DND-41 (cell line): ENCODE data around the gene PSMC1.

Experiments used
- EZH2 ChIP-seq: IDR thresholded peaks from 3 replicates; pipeline ENCODE4 v1.6.1; 2012; ENCODE audit warnings: borderline replicate concordance, low read depth, mild to moderate bottlenecking, moderate library complexity, low read length, inconsistent platforms; ENCODE audit not compliant: severe bottlenecking
- TF ChIP-seq, protein P1 (sequence below): IDR thresholded peaks from 2 replicates; pipeline ENCODE4 v1.5.1; 2012; ENCODE audit warnings: borderline replicate concordance, low read length, moderate library complexity, mild to moderate bottlenecking; ENCODE audit not compliant: poor library complexity, severe bottlenecking; ENCODE audit errors: extremely low read depth

DNA sequence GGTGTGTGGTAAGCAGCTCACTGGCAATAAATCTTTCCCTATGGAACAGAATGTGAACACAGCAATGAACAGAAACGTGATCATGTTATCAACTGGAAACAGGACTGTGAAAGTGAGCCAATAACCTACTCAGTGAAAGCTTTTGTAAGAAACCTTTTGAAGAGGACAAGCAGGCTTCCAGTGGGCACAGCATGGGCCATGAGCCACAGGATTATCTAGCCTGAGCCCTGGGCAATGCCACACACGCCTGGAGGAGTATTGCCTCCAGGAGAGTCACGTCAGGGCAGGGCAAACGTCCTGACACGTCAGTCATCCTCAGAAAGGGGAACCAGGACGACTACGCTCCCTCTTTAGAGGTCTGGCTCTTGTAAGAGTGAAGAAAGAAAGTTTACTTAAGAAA is 43.1 kb downstream of the PSMC1 start:
- TF ChIP-seq, protein P1, sequence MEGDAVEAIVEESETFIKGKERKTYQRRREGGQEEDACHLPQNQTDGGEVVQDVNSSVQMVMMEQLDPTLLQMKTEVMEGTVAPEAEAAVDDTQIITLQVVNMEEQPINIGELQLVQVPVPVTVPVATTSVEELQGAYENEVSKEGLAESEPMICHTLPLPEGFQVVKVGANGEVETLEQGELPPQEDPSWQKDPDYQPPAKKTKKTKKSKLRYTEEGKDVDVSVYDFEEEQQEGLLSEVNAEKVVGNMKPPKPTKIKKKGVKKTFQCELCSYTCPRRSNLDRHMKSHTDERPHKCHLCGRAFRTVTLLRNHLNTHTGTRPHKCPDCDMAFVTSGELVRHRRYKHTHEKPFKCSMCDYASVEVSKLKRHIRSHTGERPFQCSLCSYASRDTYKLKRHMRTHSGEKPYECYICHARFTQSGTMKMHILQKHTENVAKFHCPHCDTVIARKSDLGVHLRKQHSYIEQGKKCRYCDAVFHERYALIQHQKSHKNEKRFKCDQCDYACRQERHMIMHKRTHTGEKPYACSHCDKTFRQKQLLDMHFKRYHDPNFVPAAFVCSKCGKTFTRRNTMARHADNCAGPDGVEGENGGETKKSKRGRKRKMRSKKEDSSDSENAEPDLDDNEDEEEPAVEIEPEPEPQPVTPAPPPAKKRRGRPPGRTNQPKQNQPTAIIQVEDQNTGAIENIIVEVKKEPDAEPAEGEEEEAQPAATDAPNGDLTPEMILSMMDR, result no peak
- no peak for TF ChIP-seq EZH2
